ENCODE results near the gene PIH1D1.

PIH1D1 gene

DNA sequence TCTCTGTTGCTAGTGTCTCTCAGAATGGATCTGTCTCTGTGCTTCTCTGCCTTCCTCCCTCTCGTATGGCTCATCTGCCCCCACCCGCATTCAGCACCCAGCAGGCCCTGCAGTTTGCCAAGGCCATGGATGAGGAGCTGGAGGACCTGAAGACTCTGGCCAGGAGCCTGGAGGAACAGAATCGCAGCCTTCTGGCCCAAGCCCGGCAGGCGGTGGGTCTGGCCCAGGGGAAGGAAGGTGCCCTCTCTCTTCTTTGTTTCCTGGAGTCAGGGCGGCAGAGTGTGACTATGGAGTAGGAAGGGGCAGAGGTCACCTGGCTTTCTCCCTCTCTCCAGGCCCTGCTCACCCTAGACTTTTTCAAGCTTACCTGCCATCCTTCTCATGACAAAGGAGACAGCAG, 52.7 kb downstream of the PIH1D1 start:
- no peak for DNase-seq (ENCODE audit: low read depth)
- in situ Hi-C loops (cut with HindIII; ENCODE audit: low sequenced_read_pairs) = no loop called here
- no peak overlapping the region for H3K4me3 ChIP-seq (ENCODE audit: low read depth, low read length)
- TF ChIP-seq, protein P1, sequence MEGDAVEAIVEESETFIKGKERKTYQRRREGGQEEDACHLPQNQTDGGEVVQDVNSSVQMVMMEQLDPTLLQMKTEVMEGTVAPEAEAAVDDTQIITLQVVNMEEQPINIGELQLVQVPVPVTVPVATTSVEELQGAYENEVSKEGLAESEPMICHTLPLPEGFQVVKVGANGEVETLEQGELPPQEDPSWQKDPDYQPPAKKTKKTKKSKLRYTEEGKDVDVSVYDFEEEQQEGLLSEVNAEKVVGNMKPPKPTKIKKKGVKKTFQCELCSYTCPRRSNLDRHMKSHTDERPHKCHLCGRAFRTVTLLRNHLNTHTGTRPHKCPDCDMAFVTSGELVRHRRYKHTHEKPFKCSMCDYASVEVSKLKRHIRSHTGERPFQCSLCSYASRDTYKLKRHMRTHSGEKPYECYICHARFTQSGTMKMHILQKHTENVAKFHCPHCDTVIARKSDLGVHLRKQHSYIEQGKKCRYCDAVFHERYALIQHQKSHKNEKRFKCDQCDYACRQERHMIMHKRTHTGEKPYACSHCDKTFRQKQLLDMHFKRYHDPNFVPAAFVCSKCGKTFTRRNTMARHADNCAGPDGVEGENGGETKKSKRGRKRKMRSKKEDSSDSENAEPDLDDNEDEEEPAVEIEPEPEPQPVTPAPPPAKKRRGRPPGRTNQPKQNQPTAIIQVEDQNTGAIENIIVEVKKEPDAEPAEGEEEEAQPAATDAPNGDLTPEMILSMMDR (IDR thresholded peaks at IDR 0.05; ENCODE audit: low read depth, low read length, missing control alignments) = no peak

DNA sequence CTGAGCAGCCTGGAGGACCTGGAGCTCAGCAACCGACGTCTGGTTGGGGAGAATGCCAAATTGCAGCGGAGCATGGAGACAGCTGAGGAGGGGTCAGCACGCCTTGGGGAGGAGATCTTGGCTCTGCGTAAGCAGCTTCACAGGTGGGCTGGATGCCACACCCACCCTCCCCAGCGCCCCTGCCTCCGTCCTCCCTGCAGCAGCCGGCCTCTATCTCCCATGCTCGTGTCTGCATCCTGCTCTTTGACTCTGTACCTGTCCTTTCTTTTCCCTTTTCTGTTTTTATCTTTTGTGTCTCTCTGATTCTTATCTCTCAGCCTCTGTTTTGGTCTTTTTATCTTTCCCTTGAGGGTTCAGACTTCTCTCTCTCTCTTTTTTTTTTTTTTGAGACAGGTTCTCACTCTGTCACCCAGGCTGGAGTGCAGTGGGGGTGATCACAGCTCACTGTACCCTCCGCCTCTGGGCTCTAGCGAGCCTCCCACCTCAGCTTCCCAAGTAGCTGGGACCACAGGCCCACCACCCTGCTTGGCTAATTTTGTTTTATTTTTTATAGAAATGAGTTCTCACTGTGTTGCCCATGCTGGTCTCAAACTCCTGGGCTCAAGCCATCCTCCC, 53.5 kb downstream of the PIH1D1 start:
- TF ChIP-seq, protein P1 (IDR thresholded peaks at IDR 0.05; ENCODE audit: low read depth, low read length, missing control alignments) = no peak
- in situ Hi-C loops (cut with HindIII; ENCODE audit: low sequenced_read_pairs) = no loop called here
- DNase-seq (ENCODE audit: low read depth) = no peak
- no peak overlapping the region for H3K4me3 ChIP-seq (ENCODE audit: low read depth, low read length)

DNA sequence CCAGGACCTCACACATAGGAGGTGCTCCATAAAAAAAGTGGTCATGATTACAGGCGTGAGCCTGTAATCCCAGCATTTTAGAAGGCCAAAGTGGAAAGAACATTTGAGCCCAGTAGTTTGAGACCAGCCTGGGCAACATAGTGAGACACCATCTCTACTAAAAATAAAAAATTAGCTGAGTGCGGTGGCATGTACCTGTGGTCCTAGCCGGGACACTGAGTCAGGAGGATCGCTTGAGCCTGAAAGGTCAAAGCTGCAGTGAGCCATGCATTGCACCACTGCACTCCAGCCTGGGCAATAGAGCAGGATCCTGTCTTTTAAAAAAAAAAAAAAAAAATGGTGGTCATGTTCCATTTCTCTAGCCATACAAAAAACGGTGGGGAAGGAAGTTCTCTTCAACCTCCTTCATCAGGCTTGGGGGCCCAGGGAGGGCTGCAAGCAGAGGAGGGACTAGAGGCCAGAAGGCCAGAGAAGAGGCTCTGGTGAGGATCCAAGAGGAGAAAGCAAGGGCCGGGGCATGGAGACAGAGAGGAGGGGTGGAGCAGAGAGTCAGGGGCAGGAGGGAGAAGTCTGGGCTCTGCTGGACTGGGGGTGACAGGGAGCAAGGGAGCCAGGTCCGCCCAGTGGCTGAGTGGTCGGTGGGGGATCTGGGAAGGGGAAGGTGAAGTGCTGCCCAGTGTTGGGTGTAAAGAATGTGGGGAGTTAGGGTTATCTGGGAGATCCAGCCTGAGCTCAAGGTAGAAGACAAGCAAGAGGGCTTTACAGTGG, 54.7 kb downstream of the PIH1D1 start:
- no peak for DNase-seq (ENCODE audit: low read depth)
- in situ Hi-C loops (cut with HindIII; ENCODE audit: low sequenced_read_pairs) = no loop called here
- H3K4me3 ChIP-seq (ENCODE audit: low read depth, low read length) = no peak overlapping the region
- TF ChIP-seq, protein P1 (IDR thresholded peaks at IDR 0.05; ENCODE audit: low read depth, low read length, missing control alignments) = no peak

Measured in astrocyte of the cerebellum (primary cell).